ENCODE results near the gene ZFYVE19. TPM values are rescaled to one million over a fixed set of nuclear protein-coding genes. Genes with fewer than 3 reads are reported as not detected.

Gene ZFYVE19
- total and polyA plus RNA-seq, 2 of the 13 experiments (the other 11 are each of a cell fraction or from before 2014, with no cell fraction given), result 23.3 to 44.0 TPM

- TF ChIP-seq ARID5B (CRISPR knock-in tag; IDR thresholded peaks at IDR 0.05) (no peak), BRD4 (CRISPR knock-in tag; IDR thresholded peaks at IDR 0.05) (0 out of 2 replicates have a peak, but pooled peaks have one; percentile 18), CHD4 (IDR thresholded peaks at IDR 0.05; ENCODE audit: borderline replicate concordance, low read length) (0 out of 2 replicates have a peak, but pooled peaks have one; percentile 59), CREB1 (IDR thresholded peaks at IDR 0.05) (no peak), CREB1 (CRISPR knock-in tag; IDR thresholded peaks at IDR 0.05) (0 out of 2 replicates have a peak, but pooled peaks have one; percentile 39), HBP1 (CRISPR knock-in tag; IDR thresholded peaks at IDR 0.05; ENCODE audit: low read depth) (peak; percentile 76; the same call in 1 of the 2 replicates), NFKB2 (CRISPR knock-in tag; IDR thresholded peaks at IDR 0.05; ENCODE audit: borderline replicate concordance) (peak; percentile 71), ZNF260 (CRISPR knock-in tag; IDR thresholded peaks at IDR 0.05; ENCODE audit: borderline replicate concordance, low read depth) (no peak), RXRA (CRISPR knock-in tag; IDR thresholded peaks at IDR 0.05) (no peak), TEF (CRISPR knock-in tag; IDR thresholded peaks at IDR 0.05) (peak; percentile 59; the same call in 1 of the 2 replicates), IRF1 (CRISPR knock-in tag; IDR thresholded peaks at IDR 0.05; ENCODE audit: low read depth) (no peak), MED13 (CRISPR knock-in tag; IDR thresholded peaks at IDR 0.05) (peak; percentile 22; the same call in 1 of the 2 replicates), KMT2B (CRISPR knock-in tag; IDR thresholded peaks at IDR 0.05) (peak; percentile 37; the same call in 1 of the 2 replicates), RAD51 (IDR thresholded peaks at IDR 0.05; ENCODE audit: borderline replicate concordance) (no peak), ZNF512B (CRISPR knock-in tag; IDR thresholded peaks at IDR 0.05; ENCODE audit: borderline replicate concordance) (0 out of 2 replicates have a peak, but pooled peaks have one; percentile 36), BCL3 (CRISPR knock-in tag; IDR thresholded peaks at IDR 0.05) (peak; percentile 85; the same call in 1 of the 2 replicates), RARG (CRISPR knock-in tag; IDR thresholded peaks at IDR 0.05; ENCODE audit: low read depth) (no peak)
Observed at GRCh38 chr15:40762919-40763800, 43.7 kb upstream of the ZFYVE19 start (continued).

Data from HepG2 (cell line).